Measurements from ENCODE around the gene TECPR2.

TECPR2 gene

GRCh38 chr14:102541771-102542170 is 179.0 kb downstream of the TECPR2 start:
- Histone ChIP-seq H3K27ac (ENCODE audit: low read depth, low read length) (no peak overlapping the region), H3K27me3 (ENCODE audit: control insufficient read depth, low read length) (peaks cover 36% of the 10 kb centered on the region), H3K9me2 (replicated peaks; ENCODE audit: control insufficient read depth, low read length) (no peaks in the 10 kb centered on the region), H3K9me3 (ENCODE audit: control insufficient read depth, insufficient read depth, low read length) (no peaks in the 10 kb centered on the region), H3K36me3 (ENCODE audit: control insufficient read depth, low read length) (no peaks in the 10 kb centered on the region), H3K4me3 (ENCODE audit: low read length) (no peak overlapping the region), H3K4me1 (ENCODE audit: control insufficient read depth, low read length) (peaks cover 23% of the 10 kb centered on the region), H4K20me1 (ENCODE audit: control insufficient read depth, insufficient read depth, low read depth, low read length) (no peaks in the 10 kb centered on the region), H3F3A (ENCODE audit: control insufficient read depth, insufficient read depth) (peaks cover 2% of the 10 kb centered on the region; the same call in 1 of the 2 replicates), H3K79me2 (ENCODE audit: control insufficient read depth, low read length) (no peaks in the 10 kb centered on the region), H3K4me2 (ENCODE audit: low read length) (no peak overlapping the region)
- no peak for TF ChIP-seq EZH2phosphoT487 (IDR thresholded peaks at IDR 0.05; ENCODE audit: borderline replicate concordance, low read length)

DNA sequence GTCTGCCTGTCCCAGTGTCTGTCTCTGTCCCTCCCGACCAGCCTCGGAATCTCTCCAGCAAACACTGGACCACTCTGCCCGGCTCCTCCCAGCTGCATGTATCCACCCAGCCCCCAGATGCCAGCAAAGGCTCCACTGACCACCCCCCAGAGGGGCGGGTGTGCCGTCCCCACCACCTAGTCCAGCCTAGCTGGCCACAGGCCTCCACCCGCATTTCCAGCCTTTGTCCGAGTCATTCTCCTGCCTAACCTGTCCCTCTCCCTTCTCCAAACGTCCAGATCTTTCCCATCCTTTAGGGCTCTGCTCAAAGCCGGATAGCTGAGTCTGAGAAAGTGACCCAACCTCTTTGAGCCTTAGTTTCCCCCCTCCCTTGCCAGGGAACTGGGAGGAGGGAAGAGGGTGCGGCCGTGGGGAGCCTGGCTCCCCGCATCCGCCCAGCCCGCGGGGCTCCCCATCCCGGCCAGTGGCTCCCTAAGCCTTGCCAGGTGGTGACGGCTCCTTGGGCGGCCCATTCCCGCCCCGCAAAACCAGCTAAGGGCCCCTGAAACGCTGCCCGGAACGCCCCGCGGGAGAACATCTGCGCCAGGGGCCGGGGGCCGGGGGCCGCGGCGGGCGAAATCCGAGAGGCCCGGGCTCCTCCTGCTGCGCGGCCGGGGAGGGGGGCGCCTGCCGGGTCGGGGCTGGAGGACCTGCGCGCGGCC is 181.5 kb downstream of the TECPR2 start:
- H3K4me3 ChIP-seq (ENCODE audit: low read length), result peak overlapping the region; percentile 27
- H3K4me2 ChIP-seq (ENCODE audit: low read length), result peak overlapping the region; percentile 48

GRCh38 chr14:102544747-102545460 is 182.2 kb downstream of the TECPR2 start:
- peaks cover 40% of the 10 kb centered on the region for H3K27me3 ChIP-seq (ENCODE audit: control insufficient read depth, low read length)
- no peaks in the 10 kb centered on the region for H3K9me2 ChIP-seq (replicated peaks; ENCODE audit: control insufficient read depth, low read length)
- peaks cover 7% of the 10 kb centered on the region; the same call in 1 of the 2 replicates for H3F3A ChIP-seq (ENCODE audit: control insufficient read depth, insufficient read depth)
- no peaks in the 10 kb centered on the region for H3K36me3 ChIP-seq (ENCODE audit: control insufficient read depth, low read length)
- no peaks in the 10 kb centered on the region for H3K9me3 ChIP-seq (ENCODE audit: control insufficient read depth, insufficient read depth, low read length)
- no peak overlapping the region for H3K27ac ChIP-seq (ENCODE audit: low read depth, low read length)
- H3K4me2 ChIP-seq (ENCODE audit: low read length), result peak overlapping the region; percentile 48
- H3K79me2 ChIP-seq (ENCODE audit: control insufficient read depth, low read length), result no peaks in the 10 kb centered on the region
- peak overlapping the region; percentile 27 for H3K4me3 ChIP-seq (ENCODE audit: low read length)
- TF ChIP-seq EZH2phosphoT487 (IDR thresholded peaks at IDR 0.05; ENCODE audit: borderline replicate concordance, low read length) (peak; percentile 60; the same call in 1 of the 2 replicates), CTCF (IDR thresholded peaks at IDR 0.05; ENCODE audit: low read depth, low read length, poor library complexity, severe bottlenecking) (no peak)
- H4K20me1 ChIP-seq (ENCODE audit: control insufficient read depth, insufficient read depth, low read depth, low read length), result no peaks in the 10 kb centered on the region
- peaks cover 31% of the 10 kb centered on the region for H3K4me1 ChIP-seq (ENCODE audit: control insufficient read depth, low read length)

More for the DNA sequence above, 181.5 kb downstream of the TECPR2 start:
- Histone ChIP-seq H3K79me2 (ENCODE audit: control insufficient read depth, low read length) (no peaks in the 10 kb centered on the region), H3K27me3 (ENCODE audit: control insufficient read depth, low read length) (peaks cover 40% of the 10 kb centered on the region), H3K36me3 (ENCODE audit: control insufficient read depth, low read length) (no peaks in the 10 kb centered on the region), H3K27ac (ENCODE audit: low read depth, low read length) (no peak overlapping the region), H3K9me2 (replicated peaks; ENCODE audit: control insufficient read depth, low read length) (no peaks in the 10 kb centered on the region), H3K9me3 (ENCODE audit: control insufficient read depth, insufficient read depth, low read length) (no peaks in the 10 kb centered on the region), H3F3A (ENCODE audit: control insufficient read depth, insufficient read depth) (peaks cover 7% of the 10 kb centered on the region; the same call in 1 of the 2 replicates), H3K4me1 (ENCODE audit: control insufficient read depth, low read length) (peaks cover 31% of the 10 kb centered on the region), H4K20me1 (ENCODE audit: control insufficient read depth, insufficient read depth, low read depth, low read length) (no peaks in the 10 kb centered on the region)
- TF ChIP-seq EZH2phosphoT487 (IDR thresholded peaks at IDR 0.05; ENCODE audit: borderline replicate concordance, low read length) (peak; percentile 30; the same call in 1 of the 2 replicates), CTCF (IDR thresholded peaks at IDR 0.05; ENCODE audit: low read depth, low read length, poor library complexity, severe bottlenecking) (no peak)

All from DOHH2 (cell line).